GM18498 (cell line): ENCODE results near the gene GPR26.
"Not testable (repeated sequence)": the region's sequence is repeated elsewhere in the genome, so short reads cannot be mapped to it uniquely, and the experiment has no call there.

Source experiments
- ATAC-seq: cut with Tn5 transposase; IDR thresholded peaks from one replicate; pipeline ENCODE4 v1.9.1; 2021; ENCODE audit warnings: mild to moderate bottlenecking, moderate library complexity; ENCODE audit not compliant: unreplicated experiment

The GPR26 gene

GRCh38 chr10:123704812-123705211 lies 38.7 kb downstream of the GPR26 start:
- ATAC-seq = no peak

GRCh38 chr10:123706236-123706635 lies 40.1 kb downstream of the GPR26 start:
- ATAC-seq = no peak

- no peak for ATAC-seq
Measured at GRCh38 chr10:123715546-123715945, 49.4 kb downstream of the GPR26 start.

GRCh38 chr10:123717336-123717735 lies 51.2 kb downstream of the GPR26 start:
- no peak for ATAC-seq

GRCh38 chr10:123718544-123719060 lies 52.4 kb downstream of the GPR26 start:
- no peak for ATAC-seq

- ATAC-seq = no peak
Measured at GRCh38 chr10:123720536-123720935, 54.4 kb downstream of the GPR26 start.

GRCh38 chr10:123721441-123722049 lies 55.4 kb downstream of the GPR26 start:
- ATAC-seq = no peak

- ATAC-seq = no peak
Measured at GRCh38 chr10:123722351-123722750, 56.2 kb downstream of the GPR26 start.

- ATAC-seq = no peak
Measured at GRCh38 chr10:123724747-123725146, 58.6 kb downstream of the GPR26 start.

GRCh38 chr10:123726381-123726780 lies 60.2 kb downstream of the GPR26 start:
- ATAC-seq = no peak

- no peak for ATAC-seq
Measured at GRCh38 chr10:123726836-123727235, 60.7 kb downstream of the GPR26 start.

- no peak for ATAC-seq
Measured at GRCh38 chr10:123729523-123729922, 63.4 kb downstream of the GPR26 start.

GRCh38 chr10:123736917-123737316 lies 70.8 kb downstream of the GPR26 start:
- ATAC-seq = not testable (repeated sequence)

- no peak for ATAC-seq
Measured at GRCh38 chr10:123741146-123741545, 75.0 kb downstream of the GPR26 start.

GRCh38 chr10:123741711-123742110 lies 75.6 kb downstream of the GPR26 start:
- ATAC-seq = no peak

- ATAC-seq = no peak
Measured at GRCh38 chr10:123742751-123743440, 76.7 kb downstream of the GPR26 start.

- ATAC-seq = no peak
Measured at GRCh38 chr10:123743441-123744223, 77.5 kb downstream of the GPR26 start.

- no peak for ATAC-seq
Measured at GRCh38 chr10:123744224-123744536, 78.0 kb downstream of the GPR26 start.
